SHP77 (cell line): Measurements from ENCODE around the gene HUS1.
"Not testable (repeated sequence)": the region's sequence is repeated elsewhere in the genome, so short reads cannot be mapped to it uniquely, and the experiment has no call there.

Source experiments
- DNase-seq, 2 experiments: peaks; one replicate each; lab custom pipeline; 2025; lab: John Stamatoyannopoulos, UW

Gene HUS1

GRCh38 chr7:47979145-47979831 is at the start of gene HUS1:
Gene HUS1 (minus strand): TSS chr7:47979615. CDS start chr7:47979519, 96 bp downstream.
- DNase-seq: peak; percentile 89 to 93

- DNase-seq: no peak
These were observed 49.5 kb upstream of the HUS1 start, which contains the start of gene SUN3 for GRCh38 chr7:48028938-48029337. Gene SUN3 (minus strand): TSS chr7:48029107. CDS start chr7:48028938, 169 bp downstream.

GRCh38 chr7:48025624-48026023 is 46.2 kb upstream of the HUS1 start:
- DNase-seq: no peak

GRCh38 chr7:48017674-48018073 is 38.3 kb upstream of the HUS1 start:
- DNase-seq: no peak

- no peak for DNase-seq
These were observed 37.2 kb upstream of the HUS1 start for GRCh38 chr7:48016641-48017040.

GRCh38 chr7:48011951-48012350 is 32.5 kb upstream of the HUS1 start:
- no peak for DNase-seq

- no peak for DNase-seq
These were observed 31.9 kb upstream of the HUS1 start for GRCh38 chr7:48011323-48011722.

GRCh38 chr7:48009954-48010353 is 30.5 kb upstream of the HUS1 start:
- no peak for DNase-seq

- DNase-seq: no peak
These were observed 29.8 kb upstream of the HUS1 start for GRCh38 chr7:48009257-48009656.

- no peak for DNase-seq
These were observed 27.5 kb upstream of the HUS1 start for GRCh38 chr7:48006866-48007265.

- DNase-seq: no peak
These were observed 25.2 kb upstream of the HUS1 start for GRCh38 chr7:48004638-48005037.

GRCh38 chr7:48004032-48004431 is 24.6 kb upstream of the HUS1 start:
- DNase-seq: no peak

- DNase-seq: not testable (repeated sequence)
These were observed 20.7 kb upstream of the HUS1 start for GRCh38 chr7:48000164-48000563.

GRCh38 chr7:47999413-47999812 is 20.0 kb upstream of the HUS1 start:
- DNase-seq: no peak

- no peak for DNase-seq
These were observed 13.0 kb upstream of the HUS1 start for GRCh38 chr7:47992446-47992845.

GRCh38 chr7:47991741-47992311 is 12.4 kb upstream of the HUS1 start:
- DNase-seq: peak; percentile 94 to 96

GRCh38 chr7:47991270-47991669 is 11.9 kb upstream of the HUS1 start:
- DNase-seq: no peak

GRCh38 chr7:47990592-47990991 is 11.2 kb upstream of the HUS1 start:
- DNase-seq: no peak

GRCh38 chr7:47989607-47990400 is 10.4 kb upstream of the HUS1 start:
- not testable (repeated sequence) for DNase-seq

- DNase-seq: peak; percentile 15 to 39
These were observed 9.3 kb upstream of the HUS1 start for GRCh38 chr7:47988496-47989386.

GRCh38 chr7:47982610-47983009 is 3.2 kb upstream of the HUS1 start:
- no peak for DNase-seq

GRCh38 chr7:47980648-47981047 is 1.2 kb upstream of the HUS1 start:
- not testable (repeated sequence) for DNase-seq
